Endothelial cell (in vitro differentiated cells): ENCODE data around the gene DNPH1. TPM values are rescaled to one million over a fixed set of nuclear protein-coding genes. Genes with fewer than 3 reads are reported as not detected.

Source experiments
- DNase-seq: peaks from one replicate; pipeline ENCODE4 v3.0.0; 2021; ENCODE audit warnings: low spot score
- H3K27ac Mint-ChIP-seq: one replicate; pipeline ENCODE4 v1.8.0; 2021; ENCODE audit warnings: mixed read lengths, inconsistent platforms; ENCODE audit not compliant: unreplicated experiment
- H3K27me3 Mint-ChIP-seq: one replicate; pipeline ENCODE4 v1.8.0; 2021; ENCODE audit warnings: mild to moderate bottlenecking, moderate library complexity, mixed read lengths, inconsistent platforms; ENCODE audit not compliant: unreplicated experiment
- H3K36me3 Mint-ChIP-seq: one replicate; pipeline ENCODE4 v1.8.0; 2021; ENCODE audit warnings: mild to moderate bottlenecking, low read depth, mixed read lengths, inconsistent platforms; ENCODE audit not compliant: unreplicated experiment
- H3K4me1 Mint-ChIP-seq: one replicate; pipeline ENCODE4 v1.8.0; 2021; ENCODE audit warnings: mild to moderate bottlenecking, mixed read lengths, inconsistent platforms; ENCODE audit not compliant: unreplicated experiment
- H3K4me3 Mint-ChIP-seq: one replicate; pipeline ENCODE4 v1.8.0; 2021; ENCODE audit warnings: mild to moderate bottlenecking, mixed read lengths, inconsistent platforms; ENCODE audit not compliant: unreplicated experiment
- H3K9me3 Mint-ChIP-seq: one replicate; pipeline ENCODE4 v1.8.0; 2021; ENCODE audit warnings: mixed read lengths, inconsistent platforms; ENCODE audit not compliant: unreplicated experiment
- CTCF ChIP-seq: fragments of 200-600 bp; sonication (generic); IDR thresholded peaks from one replicate; pipeline ENCODE4 v1.5.0; 2021; ENCODE audit warnings: antibody characterized with exemption; ENCODE audit not compliant: unreplicated experiment
- total RNA-seq: library from RNA; stranded (reverse); fragmentation: NEBNext Ultra II Directional; extraction: Animal tissue kit (Norgen Biotek cat#: 25700); gene quantifications from one replicate; pipeline ENCODE4 v1.2.1, GENCODE V29; 2021; ENCODE audit not compliant: unreplicated experiment

Gene DNPH1
- total RNA-seq, 1 donor from 2014 or later = 4.5 TPM

- no peak for TF ChIP-seq CTCF
- Mint-ChIP-seq H3K27ac (no peak overlapping the region), H3K36me3 (peaks cover 32% of the 10 kb centered on the region), H3K4me1 (no peaks in the 10 kb centered on the region), H3K4me3 (no peak overlapping the region), H3K27me3 (no peaks in the 10 kb centered on the region), H3K9me3 (no peaks in the 10 kb centered on the region)
- DNase-seq = no peak
Measured at GRCh38 chr6:43215066-43215465, 14.2 kb downstream of the DNPH1 start.

- Mint-ChIP-seq H3K27ac (no peak overlapping the region), H3K4me3 (no peak overlapping the region), H3K36me3 (peaks cover 24% of the 10 kb centered on the region), H3K4me1 (no peaks in the 10 kb centered on the region), H3K9me3 (no peaks in the 10 kb centered on the region), H3K27me3 (no peaks in the 10 kb centered on the region)
- no peak for DNase-seq
- TF ChIP-seq CTCF = no peak
Measured at GRCh38 chr6:43213431-43213830, 15.8 kb downstream of the DNPH1 start.

- Mint-ChIP-seq H3K36me3 (peaks cover 23% of the 10 kb centered on the region), H3K27me3 (peaks cover 3% of the 10 kb centered on the region), H3K9me3 (no peaks in the 10 kb centered on the region), H3K27ac (no peak overlapping the region), H3K4me3 (no peak overlapping the region), H3K4me1 (no peaks in the 10 kb centered on the region)
- no peak for TF ChIP-seq CTCF
- DNase-seq = no peak
Measured at GRCh38 chr6:43211955-43212354, 17.3 kb downstream of the DNPH1 start.

GRCh38 chr6:43207286-43207685 is 22.0 kb downstream of the DNPH1 start:
- no peak for DNase-seq
- TF ChIP-seq CTCF = no peak
- H3K9me3 Mint-ChIP-seq = no peaks in the 10 kb centered on the region
- peaks cover 16% of the 10 kb centered on the region for H3K36me3 Mint-ChIP-seq
- H3K4me1 Mint-ChIP-seq = peaks cover 4% of the 10 kb centered on the region
- no peak overlapping the region for H3K4me3 Mint-ChIP-seq
- H3K27ac Mint-ChIP-seq = no peak overlapping the region
- peaks cover 4% of the 10 kb centered on the region for H3K27me3 Mint-ChIP-seq

GRCh38 chr6:43205849-43206248 is 23.4 kb downstream of the DNPH1 start:
- DNase-seq = no peak
- peaks cover 21% of the 10 kb centered on the region for H3K36me3 Mint-ChIP-seq
- peaks cover 4% of the 10 kb centered on the region for H3K4me1 Mint-ChIP-seq
- H3K27me3 Mint-ChIP-seq = peaks cover 6% of the 10 kb centered on the region
- no peak overlapping the region for H3K27ac Mint-ChIP-seq
- peak overlapping the region; percentile 59 for H3K4me3 Mint-ChIP-seq
- no peaks in the 10 kb centered on the region for H3K9me3 Mint-ChIP-seq
- TF ChIP-seq CTCF = no peak
